Left ventricle myocardium superior (tissue), 1 donor: ENCODE results near the gene FGF19. TPM values are rescaled to one million over a fixed set of nuclear protein-coding genes. Genes with fewer than 3 reads are reported as not detected.
"Not testable (repeated sequence)": the region's sequence is repeated elsewhere in the genome, so short reads cannot be mapped to it uniquely, and the experiment has no call there.

Experiments used
- ATAC-seq: fragments of 200-7000 bp; cut with Tn5 transposase; one replicate; pipeline ENCODE4 v1.9.1; 2020; ENCODE audit warnings: mild to moderate bottlenecking, moderate library complexity
- DNase-seq: peaks from one replicate; pipeline ENCODE4 v3.0.0-alpha.2; 2020
- intact Hi-C: fragments of 100-400 bp; cut with micrococcal nuclease; formaldehyde crosslinking; loops from one replicate; pipeline ENCODE4 v1.11.0; 2022
- total RNA-seq: library from RNA; stranded (reverse); fragmentation: NEBNext Ultra II Directional; extraction: Animal tissue kit (Norgen Biotek cat#: 25700); gene quantifications from one replicate; pipeline ENCODE4 v1.2.1, GENCODE V29; 2021
- donor health status: DM: no; HTN: yes; CAD: no; lungs with severe emphysema.

Gene FGF19
- total RNA-seq, 1 donor from 2014 or later = not detected

DNA sequence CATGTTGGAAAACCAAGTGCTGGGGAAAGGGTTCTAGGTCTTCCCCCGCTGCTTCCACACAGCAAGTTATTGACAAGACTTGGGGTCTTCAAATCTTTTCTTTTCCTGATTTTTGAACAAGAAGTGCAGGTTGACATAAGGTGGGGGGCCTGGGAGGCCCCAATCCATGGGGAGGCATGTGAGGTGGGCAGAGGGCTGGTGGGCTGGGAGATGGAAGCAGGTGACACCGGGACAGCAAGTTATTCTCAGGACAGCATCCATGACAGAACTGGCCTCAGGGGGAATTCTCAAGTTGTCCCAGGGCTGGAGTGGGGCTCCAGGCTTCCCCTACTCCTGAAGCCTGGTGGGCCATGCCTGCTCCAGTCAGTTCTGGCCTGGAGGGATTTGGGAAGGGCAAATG, 5.5 kb downstream of the FGF19 start:
- intact Hi-C loops = loop anchor here (10.0 kb wide), 1 partner anchor 186 kb away; no protein-coding TSS in a partner anchor
- DNase-seq (no peak), ATAC-seq (no peak)

DNA sequence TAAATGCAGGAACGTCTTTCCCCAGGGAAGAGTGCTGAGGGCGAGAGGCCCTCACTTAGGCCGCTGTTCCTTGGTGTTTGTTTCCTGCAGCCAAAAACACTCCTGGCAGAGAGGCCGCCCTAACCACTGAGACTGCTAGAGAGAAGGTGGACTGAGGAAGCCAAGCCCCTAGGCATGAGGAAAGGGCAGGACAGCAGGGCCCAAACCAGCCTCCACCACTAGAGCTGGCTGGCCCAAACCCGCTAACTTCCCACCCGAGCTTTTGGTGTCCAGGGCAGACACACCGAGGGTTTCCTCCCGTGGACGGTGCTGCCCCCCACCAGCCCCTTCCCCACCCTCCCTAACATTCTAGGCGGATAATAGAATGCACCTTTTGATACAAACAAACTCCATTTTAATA, 6.0 kb downstream of the FGF19 start:
- no peak for DNase-seq
- ATAC-seq = no peak
- intact Hi-C loops = loop anchor here (10.0 kb wide), 1 partner anchor 187 kb away; no protein-coding TSS in a partner anchor

DNA sequence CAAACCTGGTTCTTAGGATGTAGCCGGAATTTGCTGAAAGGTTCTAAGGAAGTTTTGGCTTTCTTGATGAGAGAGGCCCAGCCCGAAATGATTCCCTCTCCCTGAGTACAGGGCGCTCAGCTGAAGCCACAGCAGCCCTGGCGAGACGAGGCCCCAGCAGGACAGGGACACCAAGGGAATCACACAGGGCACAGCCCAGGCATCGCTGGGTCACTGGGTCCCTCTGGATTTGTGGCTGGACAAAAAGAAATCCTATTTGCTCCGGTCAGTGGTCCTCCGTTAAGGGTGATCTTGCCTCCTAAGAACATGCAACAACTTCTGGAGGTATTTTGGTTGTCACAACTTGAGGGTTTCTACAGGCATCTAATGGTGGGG, 6.4 kb downstream of the FGF19 start:
- no peak for DNase-seq
- ATAC-seq = no peak
- intact Hi-C loops = loop anchor here (10.0 kb wide), 1 partner anchor 187 kb away; no protein-coding TSS in a partner anchor

DNA sequence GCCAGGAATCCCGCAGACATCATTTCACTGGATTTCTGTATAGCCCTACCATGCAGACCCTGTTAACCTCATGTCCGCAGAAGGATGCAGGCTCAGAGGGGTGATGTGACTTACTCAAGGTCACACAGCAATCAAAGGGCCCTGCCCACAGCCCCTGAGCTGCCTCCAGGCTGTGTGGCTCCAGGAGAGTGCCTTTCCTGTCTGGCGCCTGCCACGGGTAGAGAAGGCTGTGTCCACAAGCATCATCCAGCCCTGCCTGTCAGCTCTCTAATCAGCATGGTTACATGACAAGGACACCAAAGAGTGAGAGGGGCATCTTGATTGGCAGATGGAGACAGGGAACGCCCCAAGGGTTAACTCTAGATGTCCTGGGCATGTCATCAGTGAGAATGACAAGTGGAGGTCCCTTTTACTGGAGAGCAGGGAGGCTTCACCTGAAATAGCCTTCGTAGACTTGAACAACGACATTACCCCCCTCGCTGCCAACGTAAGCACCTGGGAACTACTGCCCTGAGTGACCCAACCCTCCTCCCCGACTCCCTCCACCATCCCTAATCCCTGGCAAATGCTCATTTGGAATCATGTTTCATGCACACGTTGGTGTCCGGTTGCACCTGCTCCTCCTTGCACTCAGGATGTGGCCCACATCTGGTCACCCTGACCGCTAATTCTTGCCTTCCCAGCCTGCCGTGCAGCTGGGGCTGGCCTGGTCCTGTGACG, 6.9 kb downstream of the FGF19 start:
- ATAC-seq (no peak), DNase-seq (no peak)
- intact Hi-C loops = loop anchor here (10.0 kb wide), 1 partner anchor 188 kb away; no protein-coding TSS in a partner anchor

DNA sequence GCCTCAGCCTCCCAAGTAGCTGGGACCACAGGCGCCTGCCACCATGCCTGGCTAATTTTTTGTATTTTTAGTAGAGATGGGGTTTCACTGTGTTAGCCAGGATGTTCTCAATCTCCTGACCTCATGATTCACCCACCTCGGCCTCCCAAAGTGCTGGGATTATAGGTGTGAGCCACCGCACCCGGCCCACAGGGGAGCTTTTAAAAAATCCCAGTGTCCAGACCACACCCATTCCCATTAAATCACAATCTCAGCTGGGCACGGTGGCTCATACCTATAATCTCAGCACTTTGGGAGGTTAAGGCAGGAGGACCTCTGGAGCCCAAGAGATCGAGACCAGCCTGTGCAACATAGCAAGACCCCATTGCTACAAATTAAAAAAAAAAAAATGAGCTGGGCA, 7.8 kb downstream of the FGF19 start:
- ATAC-seq, DNase-seq: not testable (repeated sequence)
- intact Hi-C loops = loop anchor here (10.0 kb wide), 1 partner anchor 189 kb away; no protein-coding TSS in a partner anchor

DNA sequence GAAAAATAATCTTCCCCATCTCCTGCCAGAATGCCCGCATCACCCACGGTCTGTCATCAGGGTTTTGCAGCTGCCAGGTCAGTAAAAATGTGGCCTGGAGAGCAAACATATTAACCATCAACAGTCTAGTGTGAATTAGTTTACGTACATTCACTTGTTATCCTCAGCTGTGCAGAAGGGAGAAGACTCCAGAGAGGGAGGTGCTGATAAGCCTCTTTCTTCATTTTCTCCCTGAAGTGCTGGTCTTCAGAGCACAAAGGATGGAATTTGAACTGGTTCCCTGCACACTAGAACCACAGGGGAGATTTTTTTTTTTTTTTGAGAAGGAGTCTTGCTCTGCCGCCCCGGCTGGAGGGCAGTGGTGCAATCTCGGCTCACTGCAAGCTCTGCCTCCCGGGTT, 8.2 kb downstream of the FGF19 start:
- DNase-seq (no peak), ATAC-seq (no peak)
- intact Hi-C loops = loop anchor here (10.0 kb wide), 1 partner anchor 189 kb away; no protein-coding TSS in a partner anchor

DNA sequence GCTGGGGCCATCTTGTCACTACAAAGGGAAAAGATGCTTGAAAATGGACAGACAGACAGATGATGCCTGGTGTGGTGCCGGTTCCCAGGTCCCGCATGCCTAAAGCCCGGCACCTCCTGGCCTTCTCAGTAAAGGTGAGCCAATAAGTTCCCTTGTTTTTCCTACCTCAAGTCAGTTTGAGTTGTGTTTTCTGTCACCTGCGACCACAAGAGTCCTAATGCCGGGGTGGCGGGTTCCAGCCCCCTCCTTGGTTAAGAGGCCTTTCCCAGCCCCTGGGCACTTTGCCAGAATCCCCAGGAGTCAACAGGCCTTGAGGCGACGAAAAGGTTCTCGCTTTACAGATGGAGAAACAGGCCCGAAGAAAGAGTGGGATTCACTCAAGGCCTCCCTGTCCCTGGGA, 9.0 kb downstream of the FGF19 start:
- no peak for DNase-seq
- intact Hi-C loops = loop anchor here (10.0 kb wide), 1 partner anchor 190 kb away; no protein-coding TSS in a partner anchor
- ATAC-seq = no peak

DNA sequence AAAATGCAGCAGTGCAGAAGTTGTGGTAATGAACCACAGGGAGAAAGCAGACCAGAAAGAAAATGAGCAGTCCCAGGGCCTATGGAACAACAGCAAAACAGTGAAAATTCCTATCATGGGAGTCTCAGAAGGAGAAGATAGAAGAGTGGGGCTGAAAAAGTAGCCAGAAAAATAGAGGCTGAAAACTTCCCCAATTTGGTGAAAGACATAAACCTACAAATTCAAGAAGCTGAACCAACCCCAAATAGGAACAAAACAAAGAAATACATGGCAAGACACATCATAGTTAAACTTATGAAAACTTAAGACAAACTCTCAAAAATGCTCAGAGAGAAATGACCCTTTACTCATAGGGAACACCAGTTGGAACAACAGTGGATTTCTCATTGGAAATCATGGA, 11.4 kb downstream of the FGF19 start:
- ATAC-seq (no peak), DNase-seq (no peak)
- intact Hi-C loops = loop anchor here (10.0 kb wide), 1 partner anchor 192 kb away; no protein-coding TSS in a partner anchor

DNA sequence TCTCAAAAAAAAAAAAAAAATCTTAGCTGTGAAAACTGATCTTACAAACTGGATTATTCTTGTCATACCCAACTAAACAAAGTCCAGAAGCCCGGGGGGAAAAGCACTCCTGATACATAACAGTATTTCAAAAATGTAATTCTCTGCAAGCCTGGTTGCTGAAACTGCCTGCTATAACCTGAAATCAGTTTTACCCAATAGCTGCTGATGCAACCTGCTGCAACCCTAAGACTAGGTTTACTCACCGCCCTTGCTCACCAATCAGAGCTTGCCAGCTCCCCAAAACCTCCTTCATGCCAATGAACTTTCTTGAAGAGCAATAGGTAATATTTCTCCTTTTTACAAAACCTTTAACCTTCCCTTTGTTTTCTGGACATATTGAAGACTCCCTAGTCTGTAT, 12.4 kb downstream of the FGF19 start:
- no peak for ATAC-seq
- intact Hi-C loops = loop anchor here (10.0 kb wide), 1 partner anchor 193 kb away; no protein-coding TSS in a partner anchor
- DNase-seq = no peak

DNA sequence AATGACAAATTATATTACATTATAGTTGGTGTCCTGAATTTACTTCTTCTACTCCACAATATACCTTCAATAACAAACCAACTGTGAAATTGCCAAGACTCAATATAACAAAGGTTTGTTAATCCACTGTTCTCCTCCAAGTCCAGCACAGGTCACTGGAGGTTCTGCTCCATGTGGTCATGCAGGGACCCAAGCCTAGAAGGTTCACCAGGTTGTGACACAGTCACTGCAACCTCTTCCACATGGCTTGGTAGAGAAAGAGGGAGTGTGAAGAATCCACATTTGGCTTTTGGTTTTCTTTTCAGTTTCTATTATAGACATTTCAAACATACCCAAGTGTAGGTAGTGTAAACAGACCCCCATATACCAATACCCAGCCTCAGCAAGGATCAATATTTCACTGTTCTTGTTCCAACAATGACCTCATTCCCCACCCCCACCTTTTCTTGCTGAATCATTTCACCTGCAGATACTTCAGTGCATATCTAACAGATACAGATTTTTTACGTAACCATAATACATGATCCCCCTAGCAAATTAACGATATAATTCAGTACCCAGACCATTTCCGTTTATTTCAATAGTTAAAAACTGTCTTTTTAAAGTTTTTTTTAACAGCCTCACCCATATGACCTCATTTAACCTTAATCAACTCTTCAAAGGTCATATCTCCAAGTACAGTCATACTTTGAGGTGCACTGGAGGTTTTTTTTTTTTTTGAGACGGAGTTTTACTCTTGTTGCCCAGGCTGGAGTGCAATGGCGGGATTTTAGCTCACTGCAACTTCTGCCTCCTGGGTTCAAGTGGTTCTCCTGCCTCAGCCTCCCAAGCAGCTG, 14.1 kb downstream of the FGF19 start:
- no peak for ATAC-seq
- no peak for DNase-seq

DNA sequence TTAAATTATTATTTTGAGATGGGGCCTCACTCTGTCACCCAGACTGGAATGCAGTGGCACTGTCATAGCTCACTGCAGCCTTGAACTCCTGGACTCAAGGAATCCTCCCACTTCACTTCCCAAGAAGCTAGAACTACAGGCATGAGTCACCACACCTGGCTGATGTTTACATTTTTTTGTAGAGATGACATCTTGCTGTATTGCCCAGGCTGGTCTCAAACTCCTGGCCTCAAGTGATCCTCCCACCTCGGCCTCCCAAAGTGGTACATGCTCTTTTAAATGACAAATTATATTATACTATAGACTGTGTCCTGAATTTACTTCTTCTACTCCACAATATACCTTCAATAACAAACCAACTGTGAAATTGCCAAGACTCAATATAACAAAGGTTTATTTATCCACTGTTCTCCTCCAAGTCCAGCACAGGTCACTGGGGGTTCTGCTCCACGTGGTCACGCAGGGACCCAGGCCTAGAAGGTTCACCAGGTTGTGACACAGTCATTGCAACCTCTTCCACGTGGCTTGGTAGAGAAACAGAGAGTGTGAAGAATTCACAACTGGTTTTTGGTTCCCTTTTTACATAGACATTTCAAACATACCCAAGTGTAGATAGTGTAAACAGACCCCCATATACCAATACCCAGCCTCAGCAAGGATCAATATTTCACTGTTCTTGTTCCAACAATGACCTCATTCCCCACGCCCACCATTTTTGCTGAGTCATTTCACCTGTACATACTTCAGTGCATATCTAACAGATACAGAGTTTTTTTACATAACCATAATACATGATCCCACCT, 15.7 kb downstream of the FGF19 start:
- intact Hi-C loops = loop anchor here (10.0 kb wide), 1 partner anchor 507 kb away; no protein-coding TSS in a partner anchor
- not testable (repeated sequence) for DNase-seq, ATAC-seq

More for the DNA sequence above, 14.1 kb downstream of the FGF19 start:
- intact Hi-C loops = loop anchor here (10.0 kb wide), 2 partner anchors 195 to 505 kb away; no protein-coding TSS in a partner anchor

DNA sequence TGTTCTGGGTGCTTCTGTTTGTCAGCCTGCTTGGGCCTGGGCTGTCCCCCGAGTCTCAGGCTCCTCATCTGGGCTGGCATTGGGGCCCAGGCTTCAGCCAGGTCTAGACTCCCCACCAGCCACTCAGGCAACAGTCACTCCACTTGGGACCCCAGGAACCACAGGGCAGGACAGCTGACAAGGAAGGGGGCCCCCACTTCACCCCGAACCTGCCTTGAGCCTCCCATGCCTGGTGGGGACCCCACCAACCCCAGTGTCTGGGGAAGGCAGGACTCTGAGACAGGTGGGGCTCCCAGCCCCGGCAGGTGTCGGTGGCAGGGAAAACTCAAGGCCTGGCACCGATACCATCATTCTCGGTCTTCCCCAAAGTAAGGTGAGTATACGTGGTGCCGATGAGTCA, 17.0 kb downstream of the FGF19 start:
- DNase-seq (no peak), ATAC-seq (no peak)
- intact Hi-C loops = loop anchor here (10.0 kb wide), 1 partner anchor 508 kb away; no protein-coding TSS in a partner anchor

DNA sequence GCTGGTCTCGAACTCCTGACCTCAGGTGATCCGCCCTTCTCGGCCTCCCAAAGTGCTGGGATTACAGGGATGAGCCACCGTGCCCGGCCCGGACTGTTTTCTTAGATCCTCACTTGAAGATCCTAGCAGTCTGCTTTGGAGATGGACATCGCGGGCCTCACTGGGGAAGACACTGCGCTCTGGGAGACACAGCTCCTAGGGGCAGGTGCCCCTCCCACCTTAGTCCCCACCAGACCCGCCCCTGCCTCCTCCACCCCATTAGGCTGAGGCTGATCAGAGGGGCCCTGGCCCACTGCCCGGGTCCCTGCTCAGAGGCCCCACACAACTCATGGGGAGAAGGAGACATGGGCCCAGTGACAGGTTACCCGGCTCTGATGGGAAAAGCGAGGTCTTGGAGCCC, 17.4 kb downstream of the FGF19 start:
- intact Hi-C loops = loop anchor here (10.0 kb wide), 1 partner anchor 508 kb away; no protein-coding TSS in a partner anchor

DNA sequence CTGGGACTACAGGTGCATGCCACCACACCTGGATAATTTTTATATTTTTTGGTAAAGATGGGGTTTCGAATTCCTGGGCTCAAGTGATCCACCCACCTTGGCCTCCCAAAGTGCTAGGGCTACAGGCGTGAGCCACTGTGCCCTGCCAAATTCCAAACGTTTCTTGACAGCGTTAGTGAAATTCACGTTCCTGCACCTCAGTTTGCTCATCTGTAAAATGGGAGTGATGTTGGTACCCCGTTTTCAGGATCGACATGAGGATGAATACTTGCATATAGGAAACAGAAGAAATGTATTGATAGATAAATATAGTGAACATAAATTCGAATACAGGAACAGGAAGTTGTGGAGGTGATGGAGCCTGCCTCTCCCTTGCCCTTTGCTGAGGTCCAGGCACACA, 18.5 kb downstream of the FGF19 start:
- no peak for DNase-seq
- intact Hi-C loops = loop anchor here (10.0 kb wide), 1 partner anchor 509 kb away; no protein-coding TSS in a partner anchor
- ATAC-seq = no peak

More for the DNA sequence above, 17.4 kb downstream of the FGF19 start:
- DNase-seq (no peak), ATAC-seq (no peak)

DNA sequence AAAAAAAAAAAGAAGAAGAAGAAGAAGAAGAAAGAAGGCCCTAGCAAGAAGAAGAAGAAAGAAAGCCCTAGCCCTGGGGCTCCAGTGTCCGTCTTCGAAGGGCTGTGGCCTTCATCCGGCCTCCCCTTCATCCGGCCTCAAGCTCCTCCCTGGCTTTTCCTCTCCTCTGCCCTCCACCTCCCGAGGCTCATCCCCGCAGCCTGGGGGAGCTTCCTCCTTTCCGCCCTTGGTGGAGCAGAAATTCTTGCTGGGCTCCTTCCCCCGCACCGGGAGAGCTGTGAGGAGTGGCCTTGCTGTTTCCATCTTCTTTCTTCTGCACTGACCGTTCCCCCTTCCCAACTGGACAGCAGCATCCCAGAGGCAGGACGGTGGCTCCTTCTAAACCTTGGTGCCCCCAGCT, 19.2 kb downstream of the FGF19 start:
- intact Hi-C loops = loop anchor here (10.0 kb wide), 1 partner anchor 510 kb away; no protein-coding TSS in a partner anchor
- ATAC-seq (no peak), DNase-seq (no peak)

DNA sequence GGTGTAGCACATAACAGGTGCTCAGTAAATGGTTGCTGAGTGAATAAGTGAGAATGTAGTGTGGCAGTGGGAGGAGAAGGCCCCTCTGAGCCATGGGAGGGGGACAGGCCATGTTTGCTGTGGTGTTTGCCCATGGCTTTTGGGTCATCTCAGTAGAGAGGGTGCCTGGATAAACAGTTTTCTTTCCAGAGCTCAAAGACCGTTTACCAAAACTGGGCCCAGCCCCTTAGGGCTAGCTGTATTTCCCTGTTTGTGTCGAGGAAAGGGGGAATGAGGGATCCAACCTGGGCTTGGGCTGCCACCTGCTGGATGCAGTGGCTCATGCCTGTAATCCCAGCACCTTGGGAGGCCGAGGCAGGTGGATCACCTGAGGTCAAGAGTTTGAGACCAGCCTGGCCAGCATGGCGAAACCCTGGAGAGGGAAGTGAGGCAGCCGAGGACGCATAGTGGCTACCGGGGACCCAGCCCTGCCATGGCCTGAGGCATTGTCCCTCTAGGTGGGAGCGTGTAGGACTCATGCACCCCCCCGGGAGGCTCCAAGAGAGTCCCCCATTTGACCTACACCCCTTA, 20.0 kb downstream of the FGF19 start:
- DNase-seq (no peak), ATAC-seq (no peak)
- intact Hi-C loops = loop anchor here (10.0 kb wide), 1 partner anchor 511 kb away; no protein-coding TSS in a partner anchor

DNA sequence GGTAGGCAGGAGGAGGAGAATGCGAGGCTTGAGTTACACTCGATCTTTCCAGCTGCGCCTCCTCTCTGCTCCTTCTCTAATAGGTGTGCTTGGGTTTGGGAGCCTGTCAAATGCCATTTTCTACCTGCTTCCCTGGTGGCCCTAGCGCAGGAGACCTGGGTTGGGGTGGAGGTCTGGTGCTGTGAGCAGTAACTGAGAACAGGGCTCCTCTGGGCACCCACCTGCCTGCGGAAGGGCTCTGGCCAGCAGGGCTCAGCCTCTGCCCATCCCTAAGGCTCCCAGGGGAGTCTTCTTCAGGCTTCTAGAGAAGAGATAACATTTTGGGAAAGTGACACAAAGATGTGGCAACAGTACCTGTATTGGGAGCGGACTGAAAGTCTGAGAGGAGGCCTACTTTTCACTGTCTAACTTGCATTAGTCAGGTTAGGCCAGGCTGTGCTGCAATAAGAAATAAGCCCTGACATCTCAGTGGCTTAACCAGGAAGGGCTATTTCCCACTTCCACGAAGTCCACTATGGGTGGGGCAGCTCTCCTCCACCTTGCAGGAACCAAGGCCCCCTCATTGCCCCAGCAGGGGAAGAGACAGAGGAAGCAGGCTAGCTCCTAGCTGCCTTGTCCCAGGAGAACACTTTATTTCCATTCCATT, 21.0 kb downstream of the FGF19 start:
- intact Hi-C loops = loop anchor here (10.0 kb wide), 1 partner anchor 512 kb away; no protein-coding TSS in a partner anchor
- no peak for DNase-seq
- no peak for ATAC-seq

DNA sequence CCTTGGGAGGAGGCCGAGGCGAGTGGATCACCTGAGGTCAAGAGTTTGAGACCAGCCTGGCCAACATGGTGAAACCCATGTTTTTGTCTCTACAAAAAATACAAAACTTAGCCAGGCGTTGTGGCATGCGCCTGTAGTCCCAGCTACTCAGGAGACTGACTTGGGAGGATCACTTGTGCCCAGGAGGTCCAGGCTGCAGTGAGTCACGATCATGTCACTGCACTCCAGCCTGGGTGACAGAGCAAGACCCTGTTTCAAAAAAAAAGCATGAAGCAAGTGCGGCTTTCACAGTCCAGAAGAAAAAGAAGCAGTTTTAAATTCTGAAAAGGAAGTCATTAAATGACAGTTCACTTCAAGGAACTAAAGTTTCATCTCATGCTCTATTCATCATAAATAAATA, 21.6 kb downstream of the FGF19 start:
- DNase-seq = no peak
- no peak for ATAC-seq
- intact Hi-C loops = loop anchor here (10.0 kb wide), 1 partner anchor 513 kb away; no protein-coding TSS in a partner anchor
